Activated CD4-positive, alpha-beta T cell treated with anti-CD3 and anti-CD28 coated beads, Interleukin-2, Interleukin-6, amounts not matched to agents 100 ng/mL and 50 ng/mL, durations not matched to agents 16 hours and 8 hours (primary cell): ENCODE results near the gene AZIN2.
"Not testable (repeated sequence)": the region's sequence is repeated elsewhere in the genome, so short reads cannot be mapped to it uniquely, and the experiment has no call there.

ENCODE experiments used
- DNase-seq: peaks from one replicate; pipeline ENCODE4 v3.0.0-alpha.2; 2020

Gene AZIN2

DNA sequence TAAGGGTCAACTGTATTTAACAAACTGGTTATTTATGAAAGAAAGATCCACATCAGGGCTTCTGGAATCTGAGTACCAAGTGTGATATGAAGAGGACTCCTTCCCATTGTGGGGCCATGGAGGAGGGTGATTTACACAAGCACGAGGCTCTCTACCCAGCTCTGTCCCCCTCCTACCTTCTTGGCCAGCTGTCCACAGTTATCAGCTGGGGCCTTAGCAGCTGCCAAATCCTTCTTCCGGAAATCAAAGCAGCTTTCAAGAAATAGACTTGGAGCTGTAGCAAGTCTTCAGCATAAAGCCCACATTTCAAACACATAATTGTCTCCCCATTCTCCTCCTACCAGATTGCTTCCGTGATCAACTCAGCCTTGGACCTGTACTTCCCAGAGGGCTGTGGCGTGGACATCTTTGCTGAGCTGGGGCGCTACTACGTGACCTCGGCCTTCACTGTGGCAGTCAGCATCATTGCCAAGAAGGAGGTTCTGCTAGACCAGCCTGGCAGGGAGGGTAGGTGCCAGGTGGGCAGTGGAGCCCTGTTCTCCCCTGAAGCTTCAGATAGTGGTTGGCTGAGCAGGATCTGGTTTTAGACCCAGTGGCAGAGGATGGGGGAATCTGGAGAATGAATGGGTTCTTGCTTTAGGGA lies 15.5 kb downstream of the AZIN2 start:
- DNase-seq: no peak

DNA sequence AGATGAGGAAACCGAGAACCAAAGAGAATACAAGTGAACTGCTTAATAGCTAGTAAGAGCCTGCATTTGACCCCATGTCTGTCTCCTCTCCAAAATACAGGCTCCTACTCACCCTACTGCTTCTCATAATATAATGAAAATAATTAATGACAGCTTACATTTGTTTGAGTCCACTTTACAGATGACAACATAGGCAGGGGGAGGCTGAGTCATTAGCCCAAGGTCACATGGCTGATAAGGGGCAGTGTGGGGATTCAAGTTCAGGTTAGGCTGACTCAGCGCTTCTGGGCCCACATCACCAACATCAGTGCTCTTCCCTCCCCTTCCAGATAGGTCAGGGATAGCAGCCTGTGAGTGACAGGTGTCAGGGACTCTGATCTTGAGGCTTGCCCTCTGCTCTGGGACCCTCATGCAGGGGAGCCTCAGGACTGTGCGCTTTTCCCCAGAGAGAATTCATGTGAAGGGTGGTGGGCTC lies 16.2 kb downstream of the AZIN2 start:
- no peak for DNase-seq

DNA sequence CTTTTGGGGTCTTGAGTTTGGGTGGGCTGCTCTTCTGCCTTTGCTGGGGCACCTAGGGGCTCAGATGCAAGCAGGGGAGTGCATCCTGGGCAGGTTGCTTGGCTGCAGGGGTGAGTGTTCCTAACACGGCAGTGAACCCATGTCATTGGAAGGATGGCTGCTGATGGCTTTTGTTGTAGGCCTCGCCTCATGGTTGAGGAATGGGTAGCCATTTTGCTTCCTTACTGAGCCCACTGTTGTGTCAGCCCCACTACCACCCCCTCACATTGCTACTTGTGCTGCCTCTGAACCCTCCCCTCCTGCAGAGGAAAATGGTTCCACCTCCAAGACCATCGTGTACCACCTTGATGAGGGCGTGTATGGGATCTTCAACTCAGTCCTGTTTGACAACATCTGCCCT lies 16.8 kb downstream of the AZIN2 start:
- no peak for DNase-seq

DNA sequence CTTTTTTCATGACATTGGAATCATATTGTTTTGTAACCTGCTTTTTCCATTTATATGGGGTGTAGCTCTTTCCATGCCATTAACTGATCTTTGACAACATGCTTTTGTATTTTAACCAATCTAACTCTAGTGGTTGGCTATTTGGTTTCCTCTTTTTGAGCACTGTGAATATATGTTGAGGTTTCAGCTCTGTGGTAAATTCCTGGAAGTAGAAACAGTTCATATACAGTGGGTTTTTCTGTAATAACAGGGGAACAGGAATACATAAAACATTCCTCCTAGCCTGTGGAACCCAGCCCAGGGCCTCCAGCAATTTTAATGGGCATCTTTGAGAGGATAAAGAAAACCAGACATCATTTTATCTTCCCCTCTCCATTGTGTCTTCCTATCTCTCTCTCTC lies 17.4 kb downstream of the AZIN2 start:
- DNase-seq: peak; percentile 32

DNA sequence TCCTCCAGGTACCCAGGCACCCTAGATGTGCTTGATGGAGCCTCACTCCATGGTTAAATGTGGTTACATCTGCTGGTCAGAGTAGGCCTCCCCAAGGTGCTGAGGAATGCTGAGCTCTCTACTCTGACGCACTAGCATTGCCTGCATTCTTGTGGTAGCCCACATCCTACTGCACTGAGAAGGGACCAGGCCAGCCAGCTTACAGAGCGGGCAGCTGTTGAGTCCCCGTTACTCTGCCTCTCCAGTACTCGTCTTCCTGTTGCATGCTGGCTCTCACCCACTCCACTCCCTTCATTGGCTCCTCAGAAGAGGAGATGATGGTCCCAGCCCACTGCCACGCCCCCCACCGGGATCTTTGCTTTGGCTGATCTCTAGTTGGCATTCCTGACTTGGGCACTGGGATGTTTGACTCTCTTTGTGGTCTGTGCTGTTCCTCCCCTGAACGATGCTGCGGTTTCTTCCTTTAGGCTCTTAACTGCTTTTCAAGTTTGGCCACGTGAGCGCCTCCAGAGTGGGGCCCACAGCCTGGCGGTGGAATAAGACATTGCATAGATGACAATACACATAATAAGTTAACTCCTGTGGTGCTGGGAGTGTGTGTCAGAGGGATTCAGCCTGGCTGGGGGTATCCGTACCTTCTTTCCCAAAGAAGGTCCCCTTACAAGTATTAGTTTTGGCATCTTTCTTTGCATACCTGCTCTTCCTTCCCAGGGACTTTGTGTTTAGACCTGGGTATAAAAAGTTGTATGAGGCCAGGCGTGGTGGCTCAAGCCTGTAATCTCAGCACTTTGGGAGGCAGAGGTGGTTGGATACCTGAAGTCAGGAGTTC lies 18.6 kb downstream of the AZIN2 start:
- peak; percentile 88 for DNase-seq

DNA sequence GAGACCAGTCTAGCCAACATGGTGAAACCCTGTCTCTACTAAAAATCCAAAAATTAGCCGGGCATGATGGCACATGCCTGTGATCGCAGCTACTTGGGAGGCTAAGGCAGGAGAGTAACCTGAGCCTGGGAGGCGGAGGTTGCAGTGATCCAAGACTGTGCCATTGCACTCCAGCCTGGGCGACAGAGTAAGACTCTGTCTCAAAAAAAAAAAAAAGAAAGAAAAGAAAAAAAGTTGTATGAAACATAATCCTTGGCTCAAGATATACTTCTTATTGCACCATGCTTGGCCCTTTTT lies 19.1 kb downstream of the AZIN2 start:
- DNase-seq: not testable (repeated sequence)

DNA sequence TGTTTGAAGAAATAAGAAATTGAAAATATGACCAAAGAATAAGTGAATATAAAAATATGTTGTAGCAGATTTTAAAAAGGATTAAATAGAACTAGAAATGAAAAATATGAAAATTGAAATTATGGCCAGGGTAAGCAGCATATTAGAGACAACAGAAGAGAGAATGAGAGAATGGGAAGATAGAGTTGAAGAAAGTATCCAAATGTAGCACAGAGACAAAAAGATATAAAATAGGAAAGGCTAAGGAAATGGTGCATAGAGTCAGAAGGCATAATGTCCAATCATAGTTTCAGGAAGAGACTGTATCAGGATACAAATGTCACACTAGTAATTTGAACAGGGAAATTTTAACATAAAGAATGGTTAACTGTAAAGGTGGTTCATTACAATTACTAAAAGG lies 29.5 kb downstream of the AZIN2 start:
- no peak for DNase-seq

DNA sequence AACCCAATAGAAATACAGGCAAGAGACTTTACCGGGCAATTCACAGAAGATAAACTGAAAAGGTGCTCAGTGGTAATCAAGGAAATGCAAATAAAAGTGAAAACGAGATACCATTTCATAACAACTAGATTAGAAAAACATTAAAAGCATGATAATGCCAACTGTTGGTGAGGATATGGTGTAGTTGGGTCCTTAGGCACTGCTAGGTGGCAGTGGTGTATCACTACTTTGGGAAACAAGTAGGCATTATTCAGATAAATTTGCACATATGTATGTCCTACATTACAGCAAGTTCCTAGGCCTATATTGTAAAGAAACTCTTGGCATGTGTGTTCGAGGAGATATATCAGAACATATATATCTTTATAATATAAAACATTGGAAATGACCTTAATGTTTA lies 31.0 kb downstream of the AZIN2 start:
- DNase-seq: no peak

DNA sequence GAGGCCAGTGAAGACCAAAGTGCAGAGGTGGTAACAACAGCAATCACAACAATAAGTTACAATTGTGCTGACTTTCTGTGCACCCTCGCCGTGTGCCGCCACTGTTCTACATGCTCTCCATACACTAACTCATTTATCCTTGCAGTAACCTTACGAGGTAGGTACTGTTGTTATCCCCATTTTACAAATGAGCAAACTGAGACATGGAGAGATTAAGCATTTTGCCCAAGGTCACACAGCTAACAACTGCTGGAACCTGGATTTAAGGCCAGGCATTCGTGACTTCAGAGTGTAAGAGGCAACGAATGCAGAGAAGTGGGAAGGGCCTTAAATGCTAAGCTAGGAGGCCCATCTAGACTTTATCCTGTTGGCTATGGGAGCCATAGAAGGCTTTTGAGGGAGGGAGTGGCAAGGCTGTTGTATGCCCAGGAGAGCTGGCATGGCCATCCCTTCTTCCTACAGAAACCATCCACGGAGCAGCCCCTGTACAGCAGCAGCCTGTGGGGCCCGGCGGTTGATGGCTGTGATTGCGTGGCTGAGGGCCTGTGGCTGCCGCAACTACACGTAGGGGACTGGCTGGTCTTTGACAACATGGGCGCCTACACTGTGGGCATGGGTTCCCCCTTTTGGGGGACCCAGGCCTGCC lies 36.6 kb downstream of the AZIN2 start:
- DNase-seq: no peak

DNA sequence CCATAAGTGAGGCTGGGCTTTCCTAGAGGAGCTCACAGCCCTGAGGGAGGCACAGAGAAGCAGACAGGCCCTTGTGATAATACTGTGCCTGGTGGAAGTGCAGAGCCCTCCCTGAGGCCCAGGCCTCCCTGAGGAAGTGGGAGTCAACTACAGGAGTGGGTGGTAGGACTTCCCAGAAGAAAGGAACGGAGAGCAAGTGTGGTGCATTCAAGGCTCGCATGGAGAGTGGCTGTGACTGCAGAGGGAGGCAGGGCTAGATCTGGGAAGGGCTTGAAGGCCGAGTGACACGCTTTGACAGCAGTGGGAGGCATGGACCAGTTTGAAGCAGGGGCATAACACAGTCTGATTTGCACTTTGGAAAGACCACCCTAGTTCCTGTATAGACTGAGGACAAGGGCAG lies 37.3 kb downstream of the AZIN2 start:
- no peak for DNase-seq

DNA sequence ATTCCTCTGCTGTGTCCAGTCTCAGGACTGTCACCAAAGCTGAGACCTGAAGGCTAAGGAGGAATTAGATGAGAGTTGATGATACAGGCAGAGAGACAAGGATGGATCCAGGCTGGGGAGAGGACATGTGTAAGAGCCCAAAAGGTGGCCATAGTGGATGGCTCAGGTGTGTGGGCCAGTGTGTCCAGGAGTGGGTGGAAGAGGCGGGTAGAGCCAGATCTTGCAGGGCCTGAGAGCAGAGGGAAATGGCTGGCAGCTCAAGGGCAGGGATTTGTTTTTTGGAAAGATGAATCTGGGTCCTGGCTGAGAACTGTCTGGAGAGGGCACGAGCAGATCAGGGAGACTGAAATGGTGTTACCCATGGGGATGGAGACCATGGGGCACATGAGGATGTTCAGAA lies 38.1 kb downstream of the AZIN2 start:
- DNase-seq: no peak

DNA sequence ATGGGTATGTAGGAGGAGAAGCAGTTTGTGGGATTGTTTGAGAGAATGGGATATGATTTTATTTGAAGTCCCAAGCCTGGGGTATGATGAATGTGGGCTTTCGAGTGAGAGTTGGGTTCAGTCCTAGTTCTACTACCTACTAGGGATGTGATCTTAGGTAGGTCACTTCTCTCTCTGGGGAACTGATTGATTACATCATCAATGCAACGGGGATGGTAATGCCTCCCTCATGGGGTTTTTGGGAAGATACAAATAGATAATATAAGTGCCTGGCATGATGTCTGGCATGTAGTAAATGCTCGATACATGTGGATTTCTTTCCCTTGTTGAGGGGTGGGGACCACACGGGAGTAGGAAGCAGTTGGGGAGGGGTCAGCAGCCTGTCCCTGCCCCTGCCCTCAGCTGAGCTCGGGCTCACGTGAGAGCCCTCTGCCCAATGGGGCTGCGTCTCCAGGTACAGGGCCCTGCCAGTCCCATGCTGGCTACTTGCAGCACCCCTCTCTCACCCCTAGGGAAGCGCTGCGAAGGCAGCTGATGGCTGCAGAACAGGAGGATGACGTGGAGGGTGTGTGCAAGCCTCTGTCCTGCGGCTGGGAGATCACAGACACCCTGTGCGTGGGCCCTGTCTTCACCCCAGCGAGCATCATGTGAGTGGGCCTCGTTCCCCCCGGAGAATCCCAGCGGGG lies 38.7 kb downstream of the AZIN2 start:
- DNase-seq: no peak

DNA sequence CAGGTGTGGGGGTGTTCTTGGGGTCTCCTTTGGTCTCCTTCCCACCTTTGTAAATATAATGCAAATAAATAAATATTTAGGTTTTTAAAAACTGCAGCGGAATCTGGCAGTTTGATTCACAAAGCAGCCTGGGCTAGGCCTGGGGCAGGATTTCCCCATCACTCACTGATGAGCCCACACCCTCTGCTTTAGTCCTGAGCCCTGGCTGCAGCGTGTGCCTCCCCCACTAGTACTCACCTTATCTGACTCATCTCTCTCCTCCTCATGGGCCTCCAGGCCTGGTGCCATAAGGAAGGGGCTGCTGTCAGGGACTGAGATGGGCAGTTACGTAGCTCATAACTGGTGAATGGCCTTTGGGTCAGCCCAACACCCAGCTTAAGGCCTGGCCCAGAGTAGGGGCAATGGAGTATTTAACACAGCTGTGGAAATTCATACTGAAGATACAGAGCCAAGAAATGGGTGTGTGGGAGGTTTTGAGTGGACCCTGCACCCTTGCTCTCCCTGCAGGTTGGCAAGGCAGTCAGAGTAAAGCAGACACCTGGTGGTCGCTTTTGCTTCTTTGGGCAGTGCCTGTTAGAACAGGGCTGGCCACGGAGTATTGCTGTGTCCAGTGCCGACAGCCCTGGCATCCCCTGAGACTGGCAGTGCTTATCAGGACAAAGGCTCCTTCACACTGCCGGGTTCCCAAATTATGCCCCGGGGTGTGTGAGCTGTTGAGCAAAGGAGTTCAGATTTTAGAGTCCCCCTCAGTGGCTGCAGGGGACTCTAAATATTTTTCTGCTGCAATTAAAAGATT lies 39.7 kb downstream of the AZIN2 start:
- no peak for DNase-seq

DNA sequence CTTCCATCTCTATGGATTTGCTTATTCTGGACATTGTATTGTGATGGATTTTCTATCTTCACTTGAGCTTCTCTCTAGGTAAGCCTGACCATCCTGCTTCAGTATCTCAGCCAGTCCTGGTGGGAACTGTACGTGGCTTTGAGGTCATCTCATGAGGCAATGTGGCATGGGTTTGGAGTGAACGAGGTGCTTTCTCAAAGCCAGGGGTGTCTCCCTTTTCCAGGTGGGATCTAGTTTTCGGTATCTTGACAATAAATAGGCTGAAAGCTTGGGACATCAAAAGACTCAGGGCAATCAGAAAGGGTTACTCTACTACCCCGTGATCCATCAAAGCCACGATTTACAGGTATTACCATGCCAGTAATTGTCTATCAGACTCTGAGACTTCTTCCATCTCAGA lies 40.8 kb downstream of the AZIN2 start:
- DNase-seq: no peak

DNA sequence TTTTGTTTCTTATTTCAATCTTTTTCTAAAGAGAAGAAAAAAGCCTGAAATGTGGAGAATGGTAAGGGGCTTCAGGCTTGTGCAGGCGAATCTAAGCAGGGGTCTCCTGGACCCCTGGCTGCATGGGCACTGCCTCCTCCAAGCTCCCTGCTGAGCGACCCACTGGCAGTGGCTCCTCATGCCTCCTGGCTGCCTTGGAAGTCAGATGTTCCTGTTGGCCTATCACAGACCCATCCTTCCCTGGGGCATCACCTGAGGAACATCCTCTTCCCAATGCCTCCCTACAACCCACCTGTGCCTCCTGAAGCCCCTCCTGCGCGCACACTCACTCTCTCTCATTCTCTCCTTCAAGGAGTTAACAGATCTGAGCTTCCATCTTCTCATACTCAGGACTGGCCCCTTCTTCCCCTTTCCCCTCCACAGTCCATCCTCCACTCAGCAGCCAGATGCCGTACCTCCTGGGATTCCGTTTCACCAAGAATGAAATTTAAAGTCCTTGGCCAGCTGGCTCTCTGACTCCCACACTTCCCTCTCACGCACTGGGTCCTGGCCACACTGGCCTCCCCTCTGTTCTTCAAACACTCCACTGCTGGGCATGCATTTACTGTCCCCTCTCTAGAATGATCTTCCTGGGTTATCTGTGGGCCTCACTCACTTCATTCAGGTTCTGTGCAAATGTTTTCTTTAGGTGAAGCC lies 41.7 kb downstream of the AZIN2 start:
- no peak for DNase-seq

DNA sequence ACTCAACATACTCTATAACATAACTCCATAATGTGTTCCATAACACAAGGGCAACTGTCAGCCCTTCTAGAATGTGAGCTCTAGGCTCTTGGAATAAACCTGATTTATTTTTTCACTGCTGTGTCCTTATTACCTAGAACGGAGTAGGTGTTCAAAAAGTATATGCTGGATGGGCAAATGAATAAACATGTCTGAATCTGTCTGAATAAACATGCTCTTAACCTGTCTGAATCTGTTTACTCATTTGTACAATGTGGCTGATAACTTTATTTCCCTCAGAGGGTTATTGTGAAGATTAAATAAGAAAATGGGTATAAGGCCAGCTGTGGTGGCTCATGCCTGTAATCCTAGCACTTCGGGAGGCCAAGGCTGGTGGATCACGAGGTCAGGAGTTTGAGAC lies 42.3 kb downstream of the AZIN2 start:
- no peak for DNase-seq

DNA sequence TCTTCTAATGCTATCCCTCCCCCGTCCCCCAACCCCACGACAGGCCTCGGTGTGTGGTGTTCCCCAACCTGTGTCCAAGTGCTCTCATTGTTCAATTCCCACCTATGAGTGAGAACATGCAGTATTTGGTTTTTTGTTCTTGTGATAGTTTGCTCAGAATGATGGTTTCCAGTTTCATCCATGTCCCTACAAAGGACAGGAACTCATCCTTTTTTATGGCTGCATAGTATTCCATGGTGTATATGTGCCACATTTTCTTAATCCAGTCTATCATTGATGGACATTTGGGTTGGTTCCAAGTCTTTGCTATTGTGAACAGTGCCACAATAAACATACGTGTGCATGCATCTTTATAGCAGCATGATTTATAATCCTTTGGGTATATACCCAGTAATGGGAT lies 43.7 kb downstream of the AZIN2 start:
- DNase-seq: not testable (repeated sequence)

DNA sequence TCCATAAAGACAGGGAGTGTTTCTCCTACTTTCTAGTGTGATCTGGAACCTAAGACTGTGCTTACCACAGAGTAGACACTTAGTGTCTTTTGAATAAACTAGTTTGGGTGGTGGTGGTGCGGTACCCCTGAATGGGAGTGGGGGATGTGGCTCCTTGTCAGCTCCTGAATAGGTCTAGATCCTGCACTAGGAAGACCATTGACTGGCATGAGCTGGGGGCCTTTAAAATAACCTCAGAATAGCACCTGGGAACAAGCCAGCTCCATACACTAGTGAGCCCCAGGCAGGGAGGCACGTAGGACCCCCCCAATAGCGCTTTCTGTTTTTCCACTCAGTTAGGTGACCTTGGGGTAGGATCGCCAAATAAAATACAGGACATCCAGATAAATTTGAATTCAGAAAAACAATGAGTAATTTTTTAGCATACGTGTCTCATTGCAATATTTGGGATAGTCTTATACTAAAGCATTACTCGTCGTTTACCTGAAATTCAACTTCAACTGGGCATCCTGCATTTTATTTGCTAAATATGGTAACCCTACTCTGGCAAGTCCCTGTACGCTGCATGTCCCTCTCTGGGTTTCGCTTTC lies 45.6 kb downstream of the AZIN2 start:
- no peak for DNase-seq

DNA sequence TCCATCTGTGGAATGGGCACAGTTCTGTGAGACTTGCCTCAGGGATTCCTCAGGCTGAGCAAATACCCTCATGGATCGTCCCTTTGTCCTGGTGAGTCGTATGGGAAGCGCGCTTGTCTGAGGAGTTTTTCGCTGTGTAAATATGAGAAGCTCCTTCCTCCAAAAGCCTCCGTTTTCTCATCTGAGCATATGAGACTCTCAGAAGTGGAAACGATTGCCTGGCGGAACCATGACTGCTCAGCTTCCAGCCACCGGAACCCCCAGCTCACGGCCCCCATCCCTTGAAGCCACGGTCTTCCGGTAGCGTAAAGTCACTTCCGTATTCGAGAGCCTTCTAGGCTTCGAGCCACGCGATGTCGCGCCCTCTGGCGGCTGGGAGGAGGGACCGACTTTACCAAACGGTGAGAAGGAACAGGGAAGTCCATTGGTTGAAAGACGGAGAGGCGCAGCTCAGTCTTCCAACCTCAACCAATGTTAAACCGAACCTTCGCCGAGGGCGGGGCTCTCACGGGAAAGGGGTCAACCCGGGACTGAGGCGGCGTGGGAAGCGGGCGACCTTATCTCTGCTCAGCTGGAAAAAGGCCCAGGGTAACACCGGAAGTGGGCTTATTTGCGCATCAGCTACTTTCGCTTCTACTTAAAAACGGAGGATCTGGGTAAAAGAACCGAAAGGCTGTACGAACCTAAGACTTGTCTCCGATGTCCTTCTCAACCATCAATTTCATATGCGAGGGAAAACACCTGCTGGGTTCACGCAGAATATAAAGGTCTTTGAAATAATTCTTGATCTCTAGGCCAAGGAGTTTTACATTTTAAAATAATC lies 46.3 kb downstream of the AZIN2 start:
- peak; percentile 100 for DNase-seq

DNA sequence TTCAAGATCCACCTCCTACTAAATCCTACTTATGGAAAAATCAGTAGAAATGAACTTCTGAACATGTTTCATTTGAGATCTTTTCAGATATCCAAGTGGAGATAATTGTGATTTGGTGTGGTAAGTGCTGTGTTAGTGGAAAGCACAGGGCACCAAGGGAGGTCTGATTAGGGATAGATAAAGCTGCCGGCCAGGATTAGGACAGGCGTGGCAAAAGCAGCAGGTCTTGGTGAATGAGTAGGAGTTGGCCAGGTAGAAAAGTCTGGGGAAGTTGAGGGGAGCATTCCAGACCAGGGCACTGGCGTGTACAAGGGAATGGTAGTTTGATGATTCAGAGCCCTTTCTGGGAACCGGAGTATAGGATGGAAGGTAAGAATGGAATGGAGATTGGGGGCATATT lies 47.8 kb downstream of the AZIN2 start:
- DNase-seq: no peak

DNA sequence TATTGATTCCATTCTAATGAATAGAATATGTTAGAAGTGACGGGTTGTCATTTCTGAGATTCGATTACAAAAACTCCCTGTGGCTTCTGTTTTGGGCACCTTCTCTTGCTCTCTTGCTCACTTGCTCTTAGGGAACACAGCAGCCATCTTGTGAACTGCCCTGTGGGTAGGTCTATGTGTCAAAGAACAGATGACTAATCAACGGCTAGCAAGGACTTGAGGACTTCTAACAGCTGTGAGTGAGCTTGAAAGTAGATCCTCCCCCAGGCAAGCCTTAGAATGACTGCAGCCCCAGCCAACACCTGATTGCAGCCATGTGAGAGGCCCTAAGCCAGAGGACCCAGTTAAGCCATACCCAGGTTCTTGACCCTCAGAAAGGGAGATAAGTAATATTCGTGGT lies 49.3 kb downstream of the AZIN2 start:
- peak; percentile 75 for DNase-seq
